GM21529 (cell line): Measurements from ENCODE around the gene INSL3.

ENCODE experiments used
- ATAC-seq: cut with Tn5 transposase; IDR thresholded peaks from one replicate; pipeline ENCODE4 v1.9.1; 2021; ENCODE audit not compliant: unreplicated experiment

The INSL3 gene

GRCh38 chr19:17821190-17821589 lies at the start of gene INSL3:
INSL3 (minus strand) TSS chr19:17821519; CDS start chr19:17821506, 13 bp downstream.
- ATAC-seq = no peak

GRCh38 chr19:17869114-17869608 lies 47.8 kb upstream of the INSL3 start:
- no peak for ATAC-seq

- no peak for ATAC-seq
These were observed 47.4 kb upstream of the INSL3 start for GRCh38 chr19:17868669-17869068.

GRCh38 chr19:17866964-17867486 lies 45.7 kb upstream of the INSL3 start:
- no peak for ATAC-seq

- no peak for ATAC-seq
These were observed 45.1 kb upstream of the INSL3 start for GRCh38 chr19:17866312-17866963.

DNA sequence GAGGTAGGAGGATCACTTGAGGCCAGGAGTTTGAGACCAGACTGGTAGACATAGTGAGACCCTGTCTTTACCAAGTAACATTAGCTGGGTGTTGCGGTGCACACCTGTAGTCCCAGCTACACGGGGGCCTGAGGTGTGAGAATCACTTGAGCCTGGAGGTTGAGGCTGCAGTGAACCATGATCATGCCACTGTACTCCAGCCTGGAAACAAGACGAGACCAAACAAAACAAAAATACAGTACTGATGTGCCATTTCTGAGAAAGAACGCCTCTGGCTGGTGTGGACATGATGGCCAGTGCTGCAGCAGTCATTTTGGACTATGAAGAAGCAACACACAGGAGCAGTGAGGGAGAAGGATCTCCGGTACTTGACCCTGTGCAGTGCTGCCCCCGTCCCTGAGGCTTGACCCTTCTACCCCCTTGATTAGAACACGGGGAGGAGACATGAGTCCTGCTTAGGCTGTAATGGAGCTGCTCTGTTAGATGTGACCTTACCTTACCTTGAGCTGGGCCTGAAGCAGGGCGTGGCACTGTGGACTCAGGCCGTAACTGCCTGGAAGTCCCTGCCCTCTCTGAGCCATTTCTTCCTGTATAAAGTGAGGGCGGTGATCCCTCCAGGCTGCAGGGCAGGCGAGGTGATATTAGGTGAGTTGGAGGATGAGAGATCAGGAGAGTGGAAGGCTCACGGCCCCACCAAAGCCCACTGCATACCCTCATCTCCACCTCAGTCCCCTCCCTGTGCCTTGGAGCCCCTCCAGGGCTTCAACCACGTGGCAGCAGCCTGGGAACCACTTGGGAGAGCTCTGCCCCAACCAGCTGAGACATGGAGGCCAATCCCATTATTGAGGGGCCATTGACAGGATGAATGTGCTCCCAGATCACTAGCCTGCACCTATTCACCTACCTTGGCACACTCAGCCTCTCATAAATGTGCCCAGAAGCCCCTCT lies 44.3 kb upstream of the INSL3 start:
- ATAC-seq = no peak

GRCh38 chr19:17863520-17864182 lies 42.3 kb upstream of the INSL3 start:
- no peak for ATAC-seq

DNA sequence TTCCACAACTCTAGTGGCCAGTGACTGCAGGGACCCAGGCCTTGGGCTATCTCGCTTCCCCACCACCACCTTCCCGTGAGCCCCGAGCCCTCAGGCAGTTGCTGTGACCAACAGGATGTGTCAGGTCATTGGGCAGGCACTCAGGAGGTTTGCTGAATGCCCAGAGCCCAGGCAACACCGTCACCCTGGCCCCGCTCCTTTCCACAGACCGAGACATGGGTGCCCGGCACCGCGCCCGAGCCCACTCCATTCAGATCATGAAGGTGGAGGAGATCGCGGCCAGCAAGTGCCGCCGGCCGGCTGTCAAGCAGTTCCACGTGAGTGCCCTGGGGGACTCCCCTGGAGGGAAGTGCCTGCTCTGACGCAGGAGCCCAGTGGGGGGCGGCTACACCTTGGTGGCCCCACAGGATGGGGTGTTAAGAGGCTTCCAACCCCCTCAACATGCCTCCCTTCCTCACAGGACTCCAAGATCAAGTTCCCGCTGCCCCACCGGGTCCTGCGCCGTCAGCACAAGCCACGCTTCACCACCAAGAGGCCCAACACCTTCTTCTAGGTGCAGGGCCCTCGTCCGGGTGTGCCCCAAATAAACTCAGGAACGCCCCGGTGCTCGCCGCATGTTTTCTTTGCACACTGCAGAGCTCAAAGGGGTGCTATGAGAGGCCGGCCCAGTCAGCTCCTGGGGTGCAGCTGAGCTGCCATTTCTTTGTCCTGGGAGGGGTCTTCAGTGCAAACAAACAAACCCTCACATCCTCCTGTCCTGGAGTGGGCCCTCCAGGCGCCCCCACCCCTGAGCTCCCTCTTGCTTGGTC lies 41.6 kb upstream of the INSL3 start:
- no peak for ATAC-seq

GRCh38 chr19:17861542-17862402 lies 40.5 kb upstream of the INSL3 start:
- no peak for ATAC-seq

- no peak for ATAC-seq
These were observed 39.7 kb upstream of the INSL3 start for GRCh38 chr19:17860993-17861360.

DNA sequence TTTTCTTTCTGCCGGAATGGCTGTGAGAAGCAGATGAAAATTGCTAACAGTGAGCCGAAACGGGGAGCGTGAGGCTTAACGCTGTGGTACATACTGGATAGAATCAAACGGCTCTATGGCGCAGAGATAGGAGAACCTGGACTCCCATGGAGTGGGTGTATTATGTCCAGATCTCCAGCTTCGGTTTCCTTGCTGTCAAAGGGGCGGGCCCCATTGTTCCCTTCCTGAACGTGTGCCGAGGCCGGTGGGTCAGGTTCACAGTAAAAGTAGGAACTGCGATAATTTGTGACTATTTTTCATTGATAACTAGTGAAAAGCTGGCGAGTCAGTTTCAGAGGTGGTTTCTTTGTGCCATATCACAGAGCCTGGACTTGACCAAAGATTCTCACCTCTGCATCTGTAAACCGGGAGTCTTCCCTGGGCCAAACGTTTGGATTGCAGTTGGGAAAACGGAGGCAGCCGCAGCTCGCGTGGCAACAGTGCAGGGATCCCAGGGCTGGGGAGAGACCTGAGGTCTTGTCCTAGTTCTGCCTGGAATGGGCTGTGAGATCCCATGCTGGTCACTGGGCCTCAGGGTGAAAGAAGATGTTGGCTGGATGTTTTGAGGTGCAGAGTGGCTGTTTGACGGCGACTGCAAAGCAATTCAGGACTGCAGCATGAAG lies 39.1 kb upstream of the INSL3 start:
- ATAC-seq = no peak

- ATAC-seq = peak; percentile 89
These were observed 38.4 kb upstream of the INSL3 start, which contains the start of gene RPL18A for GRCh38 chr19:17859533-17860330. RPL18A (plus strand) TSS chr19:17859910; CDS start chr19:17859957, 47 bp downstream.

- no peak for ATAC-seq
These were observed 34.2 kb upstream of the INSL3 start for GRCh38 chr19:17855280-17856152.

- no peak for ATAC-seq
These were observed 32.7 kb upstream of the INSL3 start for GRCh38 chr19:17854061-17854460.

- ATAC-seq = no peak
These were observed 27.4 kb upstream of the INSL3 start for GRCh38 chr19:17848595-17849292.

DNA sequence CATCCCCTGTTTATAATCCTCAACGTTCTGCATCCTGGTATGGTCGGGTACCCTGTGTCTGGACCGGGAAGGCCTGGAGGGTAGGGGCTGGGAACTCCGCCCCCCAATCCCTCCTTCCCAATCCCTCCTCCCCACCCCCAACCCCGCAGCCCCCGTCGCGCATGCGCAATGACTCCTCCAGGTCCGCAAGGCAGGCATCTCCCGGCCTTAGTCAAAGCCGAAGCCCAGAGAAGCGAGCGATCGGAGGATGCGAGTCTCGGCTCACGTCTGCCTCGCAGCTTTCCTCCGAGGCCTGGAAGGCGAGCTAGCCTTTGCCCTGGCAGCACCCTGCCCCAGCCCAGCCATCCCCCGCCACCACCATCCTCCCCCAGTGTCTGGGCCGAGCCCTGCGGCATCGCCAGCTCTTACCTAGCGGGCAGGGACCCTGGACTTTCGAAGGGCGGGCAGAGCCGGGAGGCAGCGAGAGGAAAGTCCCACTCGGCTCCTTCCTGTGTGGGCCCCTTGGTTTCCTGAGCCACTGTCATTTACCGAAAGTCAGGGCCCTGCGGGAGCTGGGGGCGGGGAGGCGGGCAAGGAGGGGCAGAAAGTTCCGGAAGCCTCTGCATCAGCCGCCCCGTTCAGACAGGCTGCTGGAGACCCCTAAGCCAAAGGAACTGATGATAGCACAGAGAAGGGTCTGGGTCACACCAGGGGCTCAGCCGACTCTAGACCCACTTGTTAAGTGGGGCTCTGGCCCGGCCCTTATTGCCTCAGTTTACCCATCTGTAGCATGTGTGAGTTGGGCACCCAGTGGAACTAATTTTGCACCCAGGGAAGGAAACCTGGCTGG lies 26.4 kb upstream of the INSL3 start, which contains the start of gene JAK3:
Gene JAK3, minus strand, starts transcription at position 445 of the 829 bp plus-strand sequence. CDS start 3,565 bp downstream, outside the sequence.
- peak; percentile 59 for ATAC-seq
